H54 (cell line): ENCODE data around the gene PRDM5.

ENCODE experiments used
- DNase-seq: peaks from one replicate; pipeline ENCODE4 v3.0.0; 2011; ENCODE audit warnings: low spot score, mixed read lengths; ENCODE audit not compliant: insufficient read length
- FAIRE-seq: peaks from 3 replicates; lab custom pipeline; 2011; peaks lifted over from hg19 to GRCh38; lab: Jason Lieb, UNC
- POLR2A ChIP-seq: IDR thresholded peaks from 2 replicates; pipeline ENCODE4 v1.6.1; 2011; ENCODE audit warnings: low read depth, mild to moderate bottlenecking, low read length

PRDM5 gene

GRCh38 chr4:120691536-120691935, 231.0 kb downstream of the PRDM5 start:
- FAIRE-seq, result no peak
- TF ChIP-seq POLR2A, result no peak
- DNase-seq, result no peak

- DNase-seq, result no peak
- no peak for FAIRE-seq
- no peak for TF ChIP-seq POLR2A
Measured at GRCh38 chr4:120691106-120691505, 231.4 kb downstream of the PRDM5 start.

GRCh38 chr4:120688791-120689190, 233.7 kb downstream of the PRDM5 start:
- no peak for TF ChIP-seq POLR2A
- no peak for DNase-seq
- no peak for FAIRE-seq

GRCh38 chr4:120685756-120686278, 236.7 kb downstream of the PRDM5 start:
- no peak for FAIRE-seq
- DNase-seq, result no peak
- TF ChIP-seq POLR2A, result no peak

- TF ChIP-seq POLR2A, result no peak
- DNase-seq (no peak), FAIRE-seq (no peak)
Measured at GRCh38 chr4:120683897-120684540, 238.5 kb downstream of the PRDM5 start.

- DNase-seq (no peak), FAIRE-seq (no peak)
- no peak for TF ChIP-seq POLR2A
Measured at GRCh38 chr4:120682981-120683380, 239.5 kb downstream of the PRDM5 start.

- DNase-seq (no peak), FAIRE-seq (no peak)
- TF ChIP-seq POLR2A, result no peak
Measured at GRCh38 chr4:120680647-120681228, 241.8 kb downstream of the PRDM5 start.

GRCh38 chr4:120673696-120674095, 248.8 kb downstream of the PRDM5 start:
- FAIRE-seq (no peak), DNase-seq (no peak)
- TF ChIP-seq POLR2A, result no peak

GRCh38 chr4:120672558-120673147, 249.9 kb downstream of the PRDM5 start:
- DNase-seq (no peak), FAIRE-seq (no peak)
- no peak for TF ChIP-seq POLR2A

GRCh38 chr4:120672076-120672475, 250.4 kb downstream of the PRDM5 start:
- FAIRE-seq (no peak), DNase-seq (no peak)
- no peak for TF ChIP-seq POLR2A

GRCh38 chr4:120671538-120671937, 251.0 kb downstream of the PRDM5 start:
- FAIRE-seq, result no peak

GRCh38 chr4:120667102-120667501, 255.4 kb downstream of the PRDM5 start:
- TF ChIP-seq POLR2A, result no peak
- FAIRE-seq (no peak), DNase-seq (no peak)

More at GRCh38 chr4:120671538-120671937, 251.0 kb downstream of the PRDM5 start:
- DNase-seq, result no peak
- no peak for TF ChIP-seq POLR2A

GRCh38 chr4:120664851-120665250, 257.7 kb downstream of the PRDM5 start:
- FAIRE-seq, result no peak

GRCh38 chr4:120659616-120660170, 262.8 kb downstream of the PRDM5 start:
- DNase-seq (no peak), FAIRE-seq (no peak)
- TF ChIP-seq POLR2A, result no peak

More at GRCh38 chr4:120664851-120665250, 257.7 kb downstream of the PRDM5 start:
- no peak for TF ChIP-seq POLR2A
- DNase-seq, result no peak
